ENCODE data around the gene C1orf210.
A peak's percentile ranks its signal among the peaks of the same experiment; 100 is the strongest.

C1orf210 gene

GRCh38 chr1:43275826-43276620 lies 9.4 kb downstream of the C1orf210 start:
- Histone ChIP-seq H3K9me3 (ENCODE audit: low read depth, low read length) (no peaks in the 10 kb centered on the region), H3K9ac (ENCODE audit: insufficient read length) (no peak overlapping the region), H3K27ac (no peak overlapping the region), H3K4me3 (no peak overlapping the region), H3K36me3 (ENCODE audit: insufficient read depth, low read length) (no peaks in the 10 kb centered on the region)
- DNase-seq (ENCODE audit: low read depth, low spot score): no peak
- TF ChIP-seq POLR2AphosphoS5 (IDR thresholded peaks at IDR 0.05; ENCODE audit: borderline replicate concordance, low read depth, low read length): no peak
- TF ChIP-seq EZH2 (IDR thresholded peaks at IDR 0.05): no peak
- no peak for TF ChIP-seq FOXP2 (optimal IDR thresholded peaks at IDR 0.05; ENCODE audit: control extremely low read depth, extremely low read length, insufficient read depth)

GRCh38 chr1:43274804-43275180 lies 10.6 kb downstream of the C1orf210 start:
- TF ChIP-seq EZH2 (IDR thresholded peaks at IDR 0.05): no peak
- no peak for TF ChIP-seq FOXP2 (optimal IDR thresholded peaks at IDR 0.05; ENCODE audit: control extremely low read depth, extremely low read length, insufficient read depth)
- TF ChIP-seq POLR2AphosphoS5 (IDR thresholded peaks at IDR 0.05; ENCODE audit: borderline replicate concordance, low read depth, low read length): no peak
- Histone ChIP-seq H3K36me3 (ENCODE audit: insufficient read depth, low read length) (no peaks in the 10 kb centered on the region), H3K27ac (peak overlapping the region; percentile 93), H3K9me3 (ENCODE audit: low read depth, low read length) (no peaks in the 10 kb centered on the region), H3K4me3 (peak overlapping the region; percentile 43; the same call in 1 of the 2 replicates), H3K9ac (ENCODE audit: insufficient read length) (no peak overlapping the region)
- no peak for DNase-seq (ENCODE audit: low read depth, low spot score)

GRCh38 chr1:43274125-43274803 lies 11.1 kb downstream of the C1orf210 start:
- peak; percentile 49; the same call in 1 of the 2 replicates for TF ChIP-seq POLR2AphosphoS5 (IDR thresholded peaks at IDR 0.05; ENCODE audit: borderline replicate concordance, low read depth, low read length)
- no peak for TF ChIP-seq EZH2 (IDR thresholded peaks at IDR 0.05)
- no peak overlapping the region for H3K9ac ChIP-seq (ENCODE audit: insufficient read length)
- no peaks in the 10 kb centered on the region for H3K9me3 ChIP-seq (ENCODE audit: low read depth, low read length)
- no peaks in the 10 kb centered on the region for H3K36me3 ChIP-seq (ENCODE audit: insufficient read depth, low read length)
- peak overlapping the region; percentile 93 for H3K27ac ChIP-seq
- peak; percentile 72 for DNase-seq (ENCODE audit: low read depth, low spot score)
- peak overlapping the region; percentile 43; the same call in 1 of the 2 replicates for H3K4me3 ChIP-seq

- Histone ChIP-seq H3K36me3 (ENCODE audit: insufficient read depth, low read length) (no peaks in the 10 kb centered on the region), H3K4me3 (no peak overlapping the region), H3K27ac (peak overlapping the region; percentile 93), H3K9me3 (ENCODE audit: low read depth, low read length) (no peaks in the 10 kb centered on the region), H3K9ac (ENCODE audit: insufficient read length) (no peak overlapping the region)
- no peak for DNase-seq (ENCODE audit: low read depth, low spot score)
- no peak for TF ChIP-seq FOXP2 (optimal IDR thresholded peaks at IDR 0.05; ENCODE audit: control extremely low read depth, extremely low read length, insufficient read depth)
- TF ChIP-seq EZH2 (IDR thresholded peaks at IDR 0.05): no peak
- TF ChIP-seq POLR2AphosphoS5 (IDR thresholded peaks at IDR 0.05; ENCODE audit: borderline replicate concordance, low read depth, low read length): no peak
Measured at GRCh38 chr1:43273708-43274107, 11.7 kb downstream of the C1orf210 start.

GRCh38 chr1:43272576-43273571 lies 12.5 kb downstream of the C1orf210 start:
- no peak for DNase-seq (ENCODE audit: low read depth, low spot score)
- Histone ChIP-seq H3K27ac (no peak overlapping the region), H3K9ac (ENCODE audit: insufficient read length) (no peak overlapping the region), H3K36me3 (ENCODE audit: insufficient read depth, low read length) (no peaks in the 10 kb centered on the region), H3K9me3 (ENCODE audit: low read depth, low read length) (no peaks in the 10 kb centered on the region), H3K4me3 (no peak overlapping the region)
- TF ChIP-seq POLR2AphosphoS5 (IDR thresholded peaks at IDR 0.05; ENCODE audit: borderline replicate concordance, low read depth, low read length) (no peak), EZH2 (IDR thresholded peaks at IDR 0.05) (no peak)

- no peak for DNase-seq (ENCODE audit: low read depth, low spot score)
- Histone ChIP-seq H3K36me3 (ENCODE audit: insufficient read depth, low read length) (no peaks in the 10 kb centered on the region), H3K9me3 (ENCODE audit: low read depth, low read length) (no peaks in the 10 kb centered on the region), H3K9ac (ENCODE audit: insufficient read length) (no peak overlapping the region), H3K27ac (no peak overlapping the region), H3K4me3 (no peak overlapping the region)
- TF ChIP-seq EZH2 (IDR thresholded peaks at IDR 0.05) (no peak), FOXP2 (optimal IDR thresholded peaks at IDR 0.05; ENCODE audit: control extremely low read depth, extremely low read length, insufficient read depth) (no peak), POLR2AphosphoS5 (IDR thresholded peaks at IDR 0.05; ENCODE audit: borderline replicate concordance, low read depth, low read length) (no peak)
Measured at GRCh38 chr1:43272161-43272560, 13.2 kb downstream of the C1orf210 start.

- no peaks in the 10 kb centered on the region for H3K9me3 ChIP-seq (ENCODE audit: low read depth, low read length)
- H3K36me3 ChIP-seq (ENCODE audit: insufficient read depth, low read length): no peaks in the 10 kb centered on the region
- TF ChIP-seq POLR2AphosphoS5 (IDR thresholded peaks at IDR 0.05; ENCODE audit: borderline replicate concordance, low read depth, low read length): no peak
- TF ChIP-seq FOXP2 (optimal IDR thresholded peaks at IDR 0.05; ENCODE audit: control extremely low read depth, extremely low read length, insufficient read depth): no peak
- TF ChIP-seq EZH2 (IDR thresholded peaks at IDR 0.05): no peak
- no peak overlapping the region for H3K4me3 ChIP-seq
- no peak for DNase-seq (ENCODE audit: low read depth, low spot score)
- no peak overlapping the region for H3K9ac ChIP-seq (ENCODE audit: insufficient read length)
- no peak overlapping the region for H3K27ac ChIP-seq
Measured at GRCh38 chr1:43271186-43272118, 13.9 kb downstream of the C1orf210 start.

Data from SK-N-MC (cell line).